Gastrocnemius medialis (tissue), 4 donors: ENCODE results near the gene SLC25A48. TPM values are rescaled to one million over a fixed set of nuclear protein-coding genes. Genes with fewer than 3 reads are reported as not detected.
A peak's percentile ranks its signal among the peaks of the same experiment; 100 is the strongest.

ENCODE experiments used
- ATAC-seq, 2 donors: fragments of 150-250 bp; one replicate each; pipeline ENCODE4 v1.9.1; 2016
- DNase-seq, 2 donors: peaks; one replicate each; pipeline ENCODE4 v3.0.0-alpha.2; 2019
- H3K27ac ChIP-seq, 4 donors: fragments of 200-600 bp; sonication (generic); 1 replicate in 1 of 4; 2 replicates in 3 of 4; pipeline ENCODE4 v1.5.1; 2016 to 2018; ENCODE audit warnings: mild to moderate bottlenecking in 2 of 4, moderate library complexity in 1 of 4
- H3K27me3 ChIP-seq, 3 donors: fragments of 200-600 bp; sonication (generic) in 2 of 3; 1 replicate in 1 of 3; 2 replicates in 2 of 3; pipeline versions ENCODE4 v1.5.1 to v1.6.0; 2016 to 2019; ENCODE audit warnings: mild to moderate bottlenecking in 1 of 3, moderate library complexity in 1 of 3
- H3K36me3 ChIP-seq, 2 donors: fragments of 200-600 bp; sonication (generic) in 1 of 2; one replicate each; pipeline ENCODE4 v1.5.1; 2017 to 2018
- H3K4me1 ChIP-seq, 2 donors: fragments of 200-600 bp; sonication (generic) in 1 of 2; one replicate each; pipeline ENCODE4 v1.5.1; 2016 to 2017; ENCODE audit warnings: mild to moderate bottlenecking in 2 of 2
- H3K4me3 ChIP-seq, 4 donors: fragments of 200-600 bp; sonication (generic) in 3 of 4; 1 replicate in 1 of 4; 2 replicates in 3 of 4; pipeline ENCODE4 v1.5.1; 2016 to 2019; ENCODE audit warnings: mild to moderate bottlenecking in 2 of 4
- H3K9me3 ChIP-seq, 3 donors: fragments of 200-600 bp; sonication (generic) in 2 of 3; 1 replicate in 1 of 3; 2 replicates in 2 of 3; pipeline ENCODE4 v1.5.1; 2016 to 2019
- CTCF ChIP-seq, 5 experiments: fragments of 450-650 bp in 3 of 5; fragments of 200-600 bp in 2 of 5; sonication (generic) in 2 of 5; IDR thresholded peaks in 4 of 5; conservative IDR thresholded peaks in 1 of 5; 1 replicate in 4 of 5; 2 replicates in 1 of 5; pipeline ENCODE4 v1.5.1; 2016 to 2019; ENCODE audit warnings: antibody characterized with exemption in 5 of 5, mild to moderate bottlenecking in 3 of 5, moderate library complexity in 3 of 5
- POLR2A ChIP-seq, 2 donors: fragments of 450-650 bp; IDR thresholded peaks; one replicate each; pipeline ENCODE4 v1.6.1; 2017; ENCODE audit warnings: antibody characterized with exemption in 2 of 2, mild to moderate bottlenecking in 2 of 2, moderate library complexity in 2 of 2
- in situ Hi-C, 4 donors: fragments of 200-750 bp; cut with MboI; loops; one replicate each; pipeline versions ENCODE4 v1.15.0 to v1.8.0; 2017; ENCODE audit warnings: low sequenced_read_pairs in 4 of 4
- intact Hi-C: fragments of 100-400 bp; cut with DNase I; formaldehyde crosslinking; loops from one replicate; pipeline ENCODE4 v1.15.1; 2023; ENCODE audit warnings: low total_unique reads
- total RNA-seq, 4 donors: library from RNA; depleted of rRNA; stranded (reverse); fragments of >200 nt; gene quantifications; one replicate each; pipeline versions ENCODE4 v1.1.0 to v1.2.3, GENCODE V29; 2016

The SLC25A48 gene
- total RNA-seq, 4 donors from 2014 or later: 0.56 to 5.2 (median 2.4) TPM

GRCh38 chr5:135861641-135862040 is 27.2 kb downstream of the SLC25A48 start:
- intact Hi-C loops (loop anchor here (10.0 kb wide), 1 partner anchor 1613 kb away; no protein-coding TSS in a partner anchor), in situ Hi-C loops (no loop called here)
- DNase-seq (no peak), ATAC-seq (no peak)
- no peak overlapping the region for H3K4me3 ChIP-seq
- no peak overlapping the region for H3K27ac ChIP-seq
- H3K27me3 ChIP-seq: no peaks in the 10 kb centered on the region
- H3K36me3 ChIP-seq: no peaks in the 10 kb centered on the region
- no peaks in the 10 kb centered on the region for H3K4me1 ChIP-seq
- H3K9me3 ChIP-seq: no peaks in the 10 kb centered on the region
- no peak for TF ChIP-seq CTCF (IDR thresholded peaks at IDR 0.05 in 4 of 5, conservative IDR thresholded peaks at IDR 0.05 in 1 of 5)
- no peak for TF ChIP-seq POLR2A (IDR thresholded peaks at IDR 0.05)

GRCh38 chr5:135862086-135862485 is 27.6 kb downstream of the SLC25A48 start:
- Histone ChIP-seq H3K27me3 (no peaks in the 10 kb centered on the region), H3K4me3 (no peak overlapping the region), H3K36me3 (no peaks in the 10 kb centered on the region), H3K4me1 (no peaks in the 10 kb centered on the region), H3K9me3 (no peaks in the 10 kb centered on the region), H3K27ac (no peak overlapping the region)
- ATAC-seq (no peak), DNase-seq (no peak)
- intact Hi-C loops (loop anchor here (10.0 kb wide), 1 partner anchor 1613 kb away; no protein-coding TSS in a partner anchor), in situ Hi-C loops (no loop called here)
- TF ChIP-seq CTCF (IDR thresholded peaks at IDR 0.05 in 4 of 5, conservative IDR thresholded peaks at IDR 0.05 in 1 of 5): no peak
- no peak for TF ChIP-seq POLR2A (IDR thresholded peaks at IDR 0.05)

- TF ChIP-seq CTCF (IDR thresholded peaks at IDR 0.05 in 4 of 5, conservative IDR thresholded peaks at IDR 0.05 in 1 of 5) (no peak), POLR2A (IDR thresholded peaks at IDR 0.05) (no peak)
- DNase-seq (no peak), ATAC-seq (no peak)
- intact Hi-C loops (loop anchor here (10.0 kb wide), 1 partner anchor 1612 kb away; no protein-coding TSS in a partner anchor), in situ Hi-C loops (no loop called here)
- no peak overlapping the region for H3K4me3 ChIP-seq
- H3K9me3 ChIP-seq: no peaks in the 10 kb centered on the region
- no peaks in the 10 kb centered on the region for H3K36me3 ChIP-seq
- no peaks in the 10 kb centered on the region for H3K4me1 ChIP-seq
- H3K27ac ChIP-seq: no peak overlapping the region
- H3K27me3 ChIP-seq: no peaks in the 10 kb centered on the region
These were observed 28.3 kb downstream of the SLC25A48 start for GRCh38 chr5:135862744-135863143.

GRCh38 chr5:135864503-135865435 is 30.3 kb downstream of the SLC25A48 start:
- DNase-seq (peak; percentile 18 to 67), ATAC-seq (peak; percentile 75 to 88)
- Histone ChIP-seq H3K27me3 (no peaks in the 10 kb centered on the region), H3K4me3 (no peak overlapping the region), H3K4me1 (no peaks in the 10 kb centered on the region), H3K36me3 (no peaks in the 10 kb centered on the region), H3K27ac (peak overlapping the region; percentile 40 to 69 (median 54)), H3K9me3 (no peaks in the 10 kb centered on the region)
- in situ Hi-C loops: no loop called here
- intact Hi-C loops: loop anchor here (10.0 kb wide), 1 partner anchor 1610 kb away; no protein-coding TSS in a partner anchor
- TF ChIP-seq POLR2A (IDR thresholded peaks at IDR 0.05): no peak
- TF ChIP-seq CTCF (IDR thresholded peaks at IDR 0.05 in 4 of 5, conservative IDR thresholded peaks at IDR 0.05 in 1 of 5): no peak
